GM18870 (cell line): ENCODE measurements around the gene PLAC8.
"Not testable (repeated sequence)": the region's sequence is repeated elsewhere in the genome, so short reads cannot be mapped to it uniquely, and the experiment has no call there.

ENCODE experiments used
- ATAC-seq: cut with Tn5 transposase; IDR thresholded peaks from one replicate; pipeline ENCODE4 v1.9.1; 2021; ENCODE audit warnings: moderate library complexity; ENCODE audit not compliant: unreplicated experiment

Gene PLAC8

DNA sequence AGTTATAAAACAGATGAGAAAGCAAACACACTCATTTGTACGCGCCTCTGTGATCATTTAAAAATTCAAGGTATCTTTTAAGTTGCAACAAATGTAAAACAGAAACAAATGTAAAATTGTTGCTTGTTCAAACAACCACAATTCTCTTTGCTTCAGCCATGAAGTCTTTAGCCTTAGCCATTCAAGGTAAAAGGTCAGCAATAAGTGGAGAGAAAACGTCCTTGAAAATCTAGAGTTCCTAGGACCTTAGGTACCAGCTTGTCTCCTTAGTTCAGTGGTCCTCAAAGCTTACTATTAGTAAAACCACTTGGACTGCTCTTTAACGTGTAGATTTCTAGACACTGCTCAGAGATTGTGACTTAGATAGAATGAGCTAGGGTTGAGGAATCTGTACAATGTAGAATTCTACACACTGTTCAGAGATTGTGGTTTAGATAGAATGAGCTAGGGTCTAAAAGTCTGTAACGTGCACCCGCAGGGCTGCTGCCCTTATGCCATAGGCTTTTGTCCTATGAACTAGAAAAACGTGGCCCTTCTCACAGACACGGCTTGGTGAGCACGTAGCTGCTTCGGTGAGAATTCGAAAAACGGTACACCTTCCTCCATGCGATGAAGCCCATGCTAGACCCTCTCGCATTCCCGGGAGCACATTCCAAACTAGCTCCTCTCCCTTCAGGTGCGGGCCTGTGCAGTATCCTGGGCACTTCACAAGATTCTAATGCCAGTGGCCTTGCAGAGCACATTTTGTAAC lies 1.7 kb downstream of the PLAC8 start:
- no peak for ATAC-seq

DNA sequence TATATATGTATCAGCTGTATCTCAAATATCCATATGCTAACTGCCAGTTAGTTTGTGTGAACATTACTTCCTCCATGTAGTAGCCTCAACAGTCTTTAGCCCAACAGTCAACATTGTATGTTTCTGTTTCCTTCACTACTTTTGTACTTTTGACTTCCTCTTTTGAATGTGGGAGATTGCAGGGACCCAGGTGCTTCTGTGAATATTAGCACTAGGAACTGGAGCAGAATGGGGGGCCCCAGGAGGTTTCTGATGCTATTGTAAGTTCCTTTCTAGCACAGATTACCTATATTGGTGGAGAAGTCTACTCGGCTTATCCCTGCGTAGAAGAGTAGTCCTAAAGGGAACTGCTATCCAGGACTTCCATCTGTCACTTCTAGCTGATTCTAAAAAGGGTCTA lies 2.3 kb downstream of the PLAC8 start:
- peak; percentile 40 for ATAC-seq

GRCh38 chr4:83111751-83112141 lies 2.8 kb downstream of the PLAC8 start:
- not testable (repeated sequence) for ATAC-seq

GRCh38 chr4:83110970-83111750 lies 3.4 kb downstream of the PLAC8 start:
- no peak for ATAC-seq

- ATAC-seq: peak; percentile 57
Measured at GRCh38 chr4:83110223-83110945, 4.1 kb downstream of the PLAC8 start.

- no peak for ATAC-seq
Measured at GRCh38 chr4:83109480-83110222, 4.9 kb downstream of the PLAC8 start.

GRCh38 chr4:83108101-83108861 lies 6.2 kb downstream of the PLAC8 start:
- no peak for ATAC-seq

- no peak for ATAC-seq
Measured at GRCh38 chr4:83107631-83108030, 6.9 kb downstream of the PLAC8 start.

DNA sequence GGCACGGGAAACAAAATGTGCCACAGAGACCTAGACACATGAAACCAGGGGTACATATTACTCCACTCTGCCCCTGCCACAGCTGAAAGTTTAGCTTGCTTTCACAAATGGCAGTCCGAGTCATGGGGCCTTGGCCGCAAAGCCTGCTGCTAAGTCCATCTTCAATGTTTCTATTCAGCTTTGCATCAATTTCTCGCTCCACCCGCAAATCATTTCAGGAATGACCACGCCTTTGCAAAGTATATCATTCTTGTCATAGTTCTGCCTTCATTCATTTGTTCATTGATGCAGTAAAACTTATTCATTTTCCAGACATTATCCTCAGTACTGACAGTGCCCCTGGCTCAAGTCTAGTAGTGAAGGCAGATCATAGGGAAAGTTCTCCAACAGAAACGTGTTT lies 9.5 kb downstream of the PLAC8 start:
- ATAC-seq: no peak

GRCh38 chr4:83096397-83096796 lies 18.1 kb downstream of the PLAC8 start:
- ATAC-seq: no peak

DNA sequence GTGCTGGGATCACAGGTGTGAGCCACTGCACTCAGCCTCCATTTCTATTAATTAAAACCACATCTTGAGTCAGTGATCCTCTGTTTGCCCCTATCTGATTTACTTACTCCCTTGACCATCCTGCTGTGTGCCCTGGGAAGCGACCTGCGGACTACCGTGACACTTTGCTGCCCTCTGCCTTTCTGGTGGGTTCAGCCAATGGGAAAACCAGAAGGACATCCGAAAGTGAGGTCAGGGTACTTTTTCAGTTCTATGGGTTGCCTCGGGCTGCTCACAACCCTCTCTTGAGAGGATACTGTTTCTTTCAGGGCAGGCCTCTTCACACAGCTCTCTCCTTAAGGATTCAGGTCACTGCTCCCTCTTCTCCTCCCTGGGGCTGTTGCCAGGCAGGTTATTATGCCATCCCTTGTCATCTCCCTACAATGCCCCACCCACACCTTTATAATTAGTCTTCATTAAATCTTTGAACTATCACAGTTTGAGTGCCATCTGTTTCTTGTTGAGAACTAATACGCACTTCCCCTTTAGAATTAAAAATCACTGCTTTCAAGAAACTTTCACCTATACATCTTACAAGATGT lies 21.4 kb downstream of the PLAC8 start:
- ATAC-seq: no peak

GRCh38 chr4:83089410-83090157 lies 24.9 kb downstream of the PLAC8 start:
- ATAC-seq: no peak

GRCh38 chr4:83084956-83085355 lies 29.6 kb downstream of the PLAC8 start:
- not testable (repeated sequence) for ATAC-seq

- ATAC-seq: no peak
Measured at GRCh38 chr4:83083925-83084475, 30.5 kb downstream of the PLAC8 start.

- no peak for ATAC-seq
Measured at GRCh38 chr4:83082777-83083176, 31.8 kb downstream of the PLAC8 start.

DNA sequence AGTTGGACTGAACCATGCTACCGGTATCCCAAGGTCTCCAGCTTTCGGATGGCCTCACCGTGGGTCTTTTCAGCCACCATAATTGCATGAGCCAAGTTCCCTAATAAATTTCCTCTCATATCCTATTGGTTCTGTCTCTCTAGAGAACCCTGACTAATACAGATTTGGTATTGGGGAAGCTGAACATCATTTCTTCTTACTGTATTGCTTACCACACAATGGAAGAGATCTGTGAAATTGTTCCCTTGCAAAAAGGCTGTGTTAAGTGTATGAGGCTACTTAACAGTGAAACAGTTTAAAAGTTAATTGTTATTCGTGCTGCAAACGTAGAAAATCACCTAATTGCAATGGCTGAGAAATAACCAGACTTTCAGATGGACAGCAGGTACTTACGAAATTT lies 34.0 kb downstream of the PLAC8 start:
- ATAC-seq: no peak

- ATAC-seq: no peak
Measured at GRCh38 chr4:83075311-83076095, 39.0 kb downstream of the PLAC8 start.

GRCh38 chr4:83074783-83075182 lies 39.7 kb downstream of the PLAC8 start:
- not testable (repeated sequence) for ATAC-seq
